Astrocyte of the cerebellum (primary cell): ENCODE data around the gene IPCEF1.
"Not testable (repeated sequence)": the region's sequence is repeated elsewhere in the genome, so short reads cannot be mapped to it uniquely, and the experiment has no call there.

Experiments
- DNase-seq: peaks from one replicate; pipeline ENCODE4 v3.0.0-alpha.2; 2011; ENCODE audit warnings: low read depth
- H3K4me3 ChIP-seq: 2 replicates; pipeline ENCODE4 v1.5.1; 2011; ENCODE audit warnings: mild to moderate bottlenecking, low read depth, low read length, moderate library complexity
- in situ Hi-C: cut with HindIII; loops from 2 replicates; pipeline ENCODE4 v1.10.0; 2017; ENCODE audit warnings: low sequenced_read_pairs
- TF ChIP-seq, protein P1 (sequence below): IDR thresholded peaks from 2 replicates; pipeline ENCODE4 v1.5.1; 2012; ENCODE audit warnings: low read length, low read depth, moderate library complexity, mild to moderate bottlenecking; ENCODE audit errors: missing control alignments

IPCEF1 gene

DNA sequence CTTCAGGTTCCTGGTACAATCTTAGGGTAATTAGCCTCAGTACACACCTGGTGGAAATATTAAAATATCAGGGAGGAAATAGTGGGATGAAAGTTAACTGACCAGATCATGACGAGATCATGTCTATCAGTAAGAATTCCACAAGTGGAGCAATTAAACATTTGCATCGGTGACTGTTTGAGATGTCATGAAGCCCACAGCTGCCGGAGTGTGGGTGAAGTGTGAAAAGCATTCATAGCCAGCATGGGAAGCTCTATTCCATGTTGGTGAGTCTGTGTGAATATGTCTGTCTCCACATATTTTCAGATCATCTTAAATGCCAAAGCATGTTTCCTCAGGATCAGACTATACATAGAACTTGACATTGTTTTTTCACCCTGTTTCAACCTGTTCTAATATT, 142.8 kb downstream of the IPCEF1 start:
- H3K4me3 ChIP-seq: no peak overlapping the region
- DNase-seq: no peak
- TF ChIP-seq, protein P1, sequence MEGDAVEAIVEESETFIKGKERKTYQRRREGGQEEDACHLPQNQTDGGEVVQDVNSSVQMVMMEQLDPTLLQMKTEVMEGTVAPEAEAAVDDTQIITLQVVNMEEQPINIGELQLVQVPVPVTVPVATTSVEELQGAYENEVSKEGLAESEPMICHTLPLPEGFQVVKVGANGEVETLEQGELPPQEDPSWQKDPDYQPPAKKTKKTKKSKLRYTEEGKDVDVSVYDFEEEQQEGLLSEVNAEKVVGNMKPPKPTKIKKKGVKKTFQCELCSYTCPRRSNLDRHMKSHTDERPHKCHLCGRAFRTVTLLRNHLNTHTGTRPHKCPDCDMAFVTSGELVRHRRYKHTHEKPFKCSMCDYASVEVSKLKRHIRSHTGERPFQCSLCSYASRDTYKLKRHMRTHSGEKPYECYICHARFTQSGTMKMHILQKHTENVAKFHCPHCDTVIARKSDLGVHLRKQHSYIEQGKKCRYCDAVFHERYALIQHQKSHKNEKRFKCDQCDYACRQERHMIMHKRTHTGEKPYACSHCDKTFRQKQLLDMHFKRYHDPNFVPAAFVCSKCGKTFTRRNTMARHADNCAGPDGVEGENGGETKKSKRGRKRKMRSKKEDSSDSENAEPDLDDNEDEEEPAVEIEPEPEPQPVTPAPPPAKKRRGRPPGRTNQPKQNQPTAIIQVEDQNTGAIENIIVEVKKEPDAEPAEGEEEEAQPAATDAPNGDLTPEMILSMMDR: no peak
- in situ Hi-C loops: no loop called here

DNA sequence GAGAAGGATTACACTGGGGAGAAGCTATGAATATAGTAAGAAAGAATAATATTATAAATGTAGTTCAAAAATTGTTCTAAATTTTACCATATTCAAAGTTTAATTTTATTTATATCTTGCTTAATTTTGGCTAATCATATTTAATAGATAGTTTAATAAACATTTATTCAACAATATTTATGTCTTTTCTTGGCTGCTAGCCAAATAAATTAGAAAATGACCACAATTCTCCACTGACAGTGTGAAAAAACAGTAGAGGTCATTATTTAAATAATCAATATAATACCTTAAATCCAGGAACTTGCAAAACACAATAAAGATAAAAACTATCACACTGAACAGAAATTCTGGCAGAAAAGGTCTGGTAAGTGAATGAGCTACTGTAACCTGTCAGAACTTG, 145.9 kb downstream of the IPCEF1 start:
- TF ChIP-seq, protein P1: no peak
- in situ Hi-C loops: no loop called here
- no peak for DNase-seq
- H3K4me3 ChIP-seq: no peak overlapping the region

- TF ChIP-seq, protein P1: no peak
- no peak overlapping the region for H3K4me3 ChIP-seq
- in situ Hi-C loops: no loop called here
- no peak for DNase-seq
Observed at GRCh38 chr6:154209555-154209954, 147.0 kb downstream of the IPCEF1 start.

GRCh38 chr6:154206996-154207395, 149.6 kb downstream of the IPCEF1 start:
- TF ChIP-seq, protein P1: no peak
- in situ Hi-C loops: no loop called here
- no peak overlapping the region for H3K4me3 ChIP-seq
- no peak for DNase-seq

DNA sequence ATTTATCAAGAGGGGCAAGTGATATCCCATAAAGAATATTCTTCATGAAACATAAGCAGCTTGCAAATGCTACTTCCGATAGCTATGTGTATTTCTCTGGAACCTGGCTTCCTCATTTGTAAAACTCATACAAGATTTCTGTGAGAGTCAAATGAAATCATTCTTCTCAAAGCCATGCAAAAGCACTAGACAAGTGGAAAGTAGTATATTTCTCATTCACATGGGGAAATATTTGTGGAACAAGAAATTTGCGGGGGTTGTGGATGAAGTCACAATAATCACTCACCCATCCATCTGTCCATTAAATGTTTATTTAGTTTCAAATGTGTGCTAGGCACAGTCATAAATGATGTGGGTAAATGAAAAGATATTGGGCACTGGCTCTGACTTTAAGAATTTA, 150.5 kb downstream of the IPCEF1 start:
- in situ Hi-C loops: no loop called here
- no peak overlapping the region for H3K4me3 ChIP-seq
- no peak for DNase-seq
- TF ChIP-seq, protein P1: no peak

- TF ChIP-seq, protein P1: no peak
- no peak for DNase-seq
- in situ Hi-C loops: no loop called here
Observed at GRCh38 chr6:154202958-154203357, 153.6 kb downstream of the IPCEF1 start.

GRCh38 chr6:154202339-154202738, 154.3 kb downstream of the IPCEF1 start:
- H3K4me3 ChIP-seq: no peak overlapping the region
- TF ChIP-seq, protein P1: no peak
- no peak for DNase-seq
- in situ Hi-C loops: no loop called here

More at GRCh38 chr6:154202958-154203357, 153.6 kb downstream of the IPCEF1 start:
- H3K4me3 ChIP-seq: no peak overlapping the region

DNA sequence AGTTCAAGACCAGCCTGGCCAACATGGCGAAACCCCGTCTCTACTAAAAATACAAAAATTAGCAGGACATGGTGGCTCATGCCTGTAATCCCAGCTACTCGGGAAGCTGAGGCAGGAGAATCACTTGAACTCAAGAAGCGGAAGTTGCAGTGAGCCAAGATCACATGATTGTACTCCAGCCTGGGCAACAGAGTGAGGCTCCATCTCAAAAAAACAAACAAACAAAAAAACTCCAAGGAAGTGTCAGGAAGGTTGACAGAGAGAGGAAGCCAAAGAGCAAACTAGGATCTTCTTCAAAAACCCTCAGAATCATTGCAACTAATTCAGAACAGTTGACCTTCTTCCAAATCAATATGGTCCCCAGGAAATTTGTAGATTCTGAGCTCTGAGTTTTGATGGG, 154.9 kb downstream of the IPCEF1 start:
- DNase-seq, H3K4me3 ChIP-seq, in situ Hi-C loops: not testable (repeated sequence)
